Smooth muscle cell (in vitro differentiated cells): ENCODE results near the gene CRYZL1. TPM values are rescaled to one million over a fixed set of nuclear protein-coding genes. Genes with fewer than 3 reads are reported as not detected.
"Not testable (repeated sequence)": the region's sequence is repeated elsewhere in the genome, so short reads cannot be mapped to it uniquely, and the experiment has no call there.

Experiments used
- DNase-seq: peaks from one replicate; lab custom pipeline; 2025; ENCODE audit not compliant: unreplicated experiment; lab: John Stamatoyannopoulos, UW
- H2AFZ ChIP-seq: fragments of 200-600 bp; sonication (generic); 2 replicates; pipeline ENCODE4 v1.6.0; 2016; ENCODE audit warnings: antibody characterized with exemption, low read depth, mild to moderate bottlenecking
- H3F3A ChIP-seq: fragments of 200-600 bp; sonication (generic); 2 replicates; pipeline ENCODE4 v1.6.0; 2017; ENCODE audit warnings: antibody characterized with exemption, low read depth
- H3K27ac ChIP-seq: fragments of 200-600 bp; sonication (generic); 2 replicates; pipeline ENCODE4 v1.5.1; 2016; ENCODE audit warnings: low read depth, mild to moderate bottlenecking
- H3K27me3 ChIP-seq: fragments of 200-600 bp; sonication (generic); 2 replicates; pipeline ENCODE4 v1.6.1; 2016; ENCODE audit warnings: low read depth, mild to moderate bottlenecking
- H3K36me3 ChIP-seq: fragments of 200-600 bp; sonication (generic); 2 replicates; pipeline ENCODE4 v1.5.1; 2016; ENCODE audit warnings: low read depth
- H3K4me1 ChIP-seq: fragments of 200-600 bp; sonication (generic); 2 replicates; pipeline ENCODE4 v1.5.1; 2016; ENCODE audit warnings: low read depth
- H3K4me2 ChIP-seq: fragments of 200-600 bp; sonication (generic); 2 replicates; pipeline ENCODE4 v1.6.0; 2016; ENCODE audit warnings: mild to moderate bottlenecking
- H3K4me3 ChIP-seq: fragments of 200-600 bp; sonication (generic); 2 replicates; pipeline ENCODE4 v1.5.1; 2016; ENCODE audit warnings: mild to moderate bottlenecking
- H3K79me2 ChIP-seq: fragments of 200-600 bp; sonication (generic); 2 replicates; pipeline ENCODE4 v1.6.0; 2016; ENCODE audit warnings: low read depth, mild to moderate bottlenecking
- H3K9ac ChIP-seq: fragments of 200-600 bp; sonication (generic); 2 replicates; pipeline ENCODE4 v1.6.0; 2016; ENCODE audit warnings: low read depth
- H3K9me3 ChIP-seq: fragments of 200-600 bp; sonication (generic); replicated peaks from 2 replicates; pipeline ENCODE4 v1.5.1; 2016; ENCODE audit warnings: low read depth
- H4K20me1 ChIP-seq: fragments of 200-600 bp; sonication (generic); 2 replicates; pipeline ENCODE4 v1.6.0; 2016; ENCODE audit warnings: low read depth
- CTCF ChIP-seq: fragments of 200-600 bp; sonication (generic); IDR thresholded peaks from 2 replicates; pipeline ENCODE4 v1.5.1; 2017; ENCODE audit warnings: borderline replicate concordance, mild to moderate bottlenecking, antibody characterized with exemption; ENCODE audit not compliant: insufficient read depth, poor library complexity, severe bottlenecking
- WGBS: methylation state at CpG from one replicate; pipeline ENCODE4 v1.1.7; 2016; ENCODE audit warnings: low lambda C conversion rate; 5-methylcytosine and 5-hydroxymethylcytosine counted together
- polyA plus RNA-seq: library from polyadenylated mRNA; unstranded; fragments of >200 nt; fragmentation: Nextera tagmentation; extraction: Ambion mirVana; gene quantifications from 2 replicates; pipeline ENCODE4 v1.2.1, GENCODE V29; 2016
- total RNA-seq: library from RNA; depleted of rRNA; stranded (reverse); fragments of >200 nt; gene quantifications from 2 replicates; pipeline ENCODE4 v1.2.3, GENCODE V29; 2014

CRYZL1 gene
- total and polyA plus RNA-seq, 2 experiments from 2014 or later: 37.7 to 48.3 TPM

- no peaks in the 10 kb centered on the region for H3K27me3 ChIP-seq
- no peak for DNase-seq
- H3K27ac ChIP-seq: no peak overlapping the region
- WGBS: 100% methylated on average over 2 of the region's 2 CpGs
- H3K9ac ChIP-seq: no peak overlapping the region
- H3K79me2 ChIP-seq: peaks cover 79% of the 10 kb centered on the region
- no peak overlapping the region for H3K4me2 ChIP-seq
- no peak overlapping the region for H3K4me3 ChIP-seq
- H3K4me1 ChIP-seq: no peaks in the 10 kb centered on the region
- no peaks in the 10 kb centered on the region for H3K9me3 ChIP-seq
- H4K20me1 ChIP-seq: peaks cover 56% of the 10 kb centered on the region
- H2AFZ ChIP-seq: no peak overlapping the region
- TF ChIP-seq CTCF: no peak
- H3F3A ChIP-seq: no peaks in the 10 kb centered on the region
- H3K36me3 ChIP-seq: peaks cover 7% of the 10 kb centered on the region
These were observed 7.3 kb downstream of the CRYZL1 start for GRCh38 chr21:33634254-33634653.

GRCh38 chr21:33626151-33626550 lies 15.4 kb downstream of the CRYZL1 start:
- H3K9me3 ChIP-seq, H3K4me2 ChIP-seq, H2AFZ ChIP-seq, H3K4me1 ChIP-seq, H3K9ac ChIP-seq, H3F3A ChIP-seq, H3K27ac ChIP-seq, H3K4me3 ChIP-seq, DNase-seq, H3K27me3 ChIP-seq: not testable (repeated sequence)
- 88% methylated on average over 7 of the region's 7 CpGs for WGBS
- Histone ChIP-seq H3K79me2 (peaks cover 40% of the 10 kb centered on the region), H4K20me1 (peaks cover 20% of the 10 kb centered on the region), H3K36me3 (peaks cover 13% of the 10 kb centered on the region)

- Histone ChIP-seq H3K9ac (no peak overlapping the region), H3K27ac (no peak overlapping the region), H3K9me3 (no peaks in the 10 kb centered on the region), H2AFZ (no peak overlapping the region), H3K4me2 (no peak overlapping the region), H3K4me1 (no peaks in the 10 kb centered on the region), H3K36me3 (peaks cover 13% of the 10 kb centered on the region), H3K4me3 (no peak overlapping the region), H4K20me1 (peaks cover 6% of the 10 kb centered on the region), H3K27me3 (no peaks in the 10 kb centered on the region), H3K79me2 (peaks cover 12% of the 10 kb centered on the region), H3F3A (no peaks in the 10 kb centered on the region)
- DNase-seq: no peak
- TF ChIP-seq CTCF: no peak
These were observed 19.3 kb downstream of the CRYZL1 start for GRCh38 chr21:33622253-33622652.

- Histone ChIP-seq H3K4me3 (no peak overlapping the region), H3K4me2 (no peak overlapping the region), H3K36me3 (peaks cover 16% of the 10 kb centered on the region), H3K4me1 (no peaks in the 10 kb centered on the region), H4K20me1 (no peaks in the 10 kb centered on the region), H3F3A (no peaks in the 10 kb centered on the region), H3K27ac (no peak overlapping the region), H3K9me3 (no peaks in the 10 kb centered on the region), H3K79me2 (no peaks in the 10 kb centered on the region), H2AFZ (no peak overlapping the region), H3K27me3 (no peaks in the 10 kb centered on the region), H3K9ac (no peak overlapping the region)
- no peak for DNase-seq
- no peak for TF ChIP-seq CTCF
- 98% methylated on average over 4 of the region's 4 CpGs for WGBS
These were observed 21.8 kb downstream of the CRYZL1 start for GRCh38 chr21:33619726-33620125.
